HepG2 (cell line): ENCODE data around the gene MGST1. TPM values are rescaled to one million over a fixed set of nuclear protein-coding genes. Genes with fewer than 3 reads are reported as not detected.

Experiments
- ATAC-seq: fragments of 200-7000 bp; cut with Tn5 transposase; 3 replicates; pipeline ENCODE4 v1.9.1; 2020; ENCODE audit warnings: mild to moderate bottlenecking, moderate library complexity
- BruUV-seq: library from RNA; stranded (reverse); fragments of 400-500 nt; replicated peaks from 2 replicates; lab custom pipeline; 2021; lab: Mats Ljungman, UMichigan
- CTCF ChIA-PET: fragments of 300-600 bp; formaldehyde crosslinking; extraction: SDS; loops from one replicate; lab custom pipeline; 2021; ENCODE audit warnings: low total read pairs, inconsistent platforms, low intra/inter-chr PET ratio; lab: Yijun Ruan, JAX
- POLR2A ChIA-PET: fragments of 350-600 bp; sonication (Branson Sonifier 250); formaldehyde crosslinking; loops from one replicate; lab custom pipeline; 2020; ENCODE audit warnings: antibody characterized with exemption, inconsistent platforms; lab: Yijun Ruan, JAX
- DNase-seq: peaks from one replicate; pipeline ENCODE4 v3.0.0-alpha.2; 2015; ENCODE audit warnings: low spot score
- FAIRE-seq: peaks from 3 replicates; lab custom pipeline; 2011; peaks lifted over from hg19 to GRCh38; lab: Jason Lieb, UNC
- H2AFZ ChIP-seq: one replicate; pipeline ENCODE4 v1.6.1; 2011; ENCODE audit warnings: low read length, inconsistent platforms
- H3K27ac ChIP-seq: fragments of 300-600 bp; 3 replicates; pipeline ENCODE4 v1.8.0; 2011; ENCODE audit warnings: mixed run types, mild to moderate bottlenecking, mixed read lengths, low read length, inconsistent platforms; ENCODE audit not compliant: insufficient read depth; ENCODE audit errors: extremely low read length
- H3K27me3 ChIP-seq, 2 experiments: fragments of 200-600 bp in 1 of 2; 2 replicates in 1 of 2; 3 replicates in 1 of 2; pipeline versions ENCODE4 v1.6.0 to v1.8.0; 2011; ENCODE audit warnings: low read length in 2 of 2, mild to moderate bottlenecking in 2 of 2, moderate library complexity in 2 of 2, inconsistent platforms in 1 of 2; ENCODE audit not compliant: insufficient read depth in 2 of 2, control insufficient read depth in 1 of 2
- H3K36me3 ChIP-seq, 2 experiments: fragments of 200-600 bp in 1 of 2; replicated peaks in 1 of 2; 2 replicates in 1 of 2; 3 replicates in 1 of 2; pipeline versions ENCODE4 v1.5.1 to v1.8.0; 2011; ENCODE audit warnings: low read length in 2 of 2, inconsistent platforms in 1 of 2; ENCODE audit not compliant: insufficient read depth in 2 of 2, control insufficient read depth in 1 of 2
- H3K4me1 ChIP-seq: 2 replicates; pipeline ENCODE4 v1.5.1; 2012; ENCODE audit warnings: low read length, inconsistent platforms; ENCODE audit not compliant: insufficient read depth
- H3K4me2 ChIP-seq: 2 replicates; pipeline ENCODE4 v1.6.0; 2011; ENCODE audit warnings: low read depth, low read length, inconsistent platforms
- H3K4me3 ChIP-seq, 3 experiments: fragments of 200-600 bp in 1 of 3; sonication (generic), shearing (Covaris generic) in 1 of 3; replicated peaks in 1 of 3; 2 replicates each; pipeline ENCODE4 v1.5.1; 2011 to 2016; ENCODE audit warnings: low read length in 3 of 3, inconsistent platforms in 2 of 3, low read depth in 2 of 3, mild to moderate bottlenecking in 2 of 3, control low read depth in 1 of 3, mixed read lengths in 1 of 3; ENCODE audit not compliant: insufficient read depth in 1 of 3
- H3K79me2 ChIP-seq: one replicate; pipeline ENCODE4 v1.6.1; 2011; ENCODE audit warnings: low read length, inconsistent platforms; ENCODE audit not compliant: insufficient read depth
- H3K9ac ChIP-seq: 2 replicates; pipeline ENCODE4 v1.6.0; 2011; ENCODE audit warnings: mild to moderate bottlenecking, low read depth, low read length, inconsistent platforms; ENCODE audit not compliant: insufficient read depth
- H3K9me3 ChIP-seq: 2 replicates; pipeline ENCODE4 v1.5.1; 2012; ENCODE audit warnings: mild to moderate bottlenecking, low read length
- H4K20me1 ChIP-seq: 2 replicates; pipeline ENCODE4 v1.6.0; 2011; ENCODE audit warnings: inconsistent platforms, mild to moderate bottlenecking, low read length, moderate library complexity; ENCODE audit not compliant: insufficient read depth
- CEBPB ChIP-seq: IDR thresholded peaks from 2 replicates; pipeline ENCODE4 v1.6.1; 2011; ENCODE audit warnings: low read depth, low read length, improper control_type of control experiment, borderline replicate concordance
- ZNF33B ChIP-seq: sonication (generic); formaldehyde crosslinking; IDR thresholded peaks from 2 replicates; pipeline ENCODE4 v1.5.1; 2020; ENCODE audit warnings: mild to moderate bottlenecking, missing genetic modification reagents
- WGBS: methylation state at CpG from one replicate; pipeline ENCODE4 v1.1.6; 2017; ENCODE audit warnings: low lambda C conversion rate; 5-methylcytosine and 5-hydroxymethylcytosine counted together
- in situ Hi-C: cut with HindIII; loops from 2 replicates; pipeline ENCODE4 v1.10.0; 2017; ENCODE audit warnings: low pct_unique_long_range_greater_than_20kb; ENCODE audit not compliant: extremely low pct_ligation_motif_present
- intact Hi-C: fragments of 100-400 bp; cut with micrococcal nuclease; formaldehyde crosslinking; loops from one replicate; pipeline ENCODE4 v1.10.0; 2022; ENCODE audit not compliant: unreplicated experiment
- polyA plus RNA-seq, 8 experiments: library from polyadenylated mRNA; depleted of rRNA in 3 of 8; stranded (reverse) in 7 of 8; unstranded in 1 of 8; fragments of >200 nt; fragmentation: Illumina TruSeq in 4 of 8; extraction: Trizol in 4 of 8; gene quantifications; 2 replicates each; pipeline versions ENCODE4 v1.2.1 to v1.2.3, GENCODE V29; 2011 to 2016; ENCODE audit warnings: low read depth in 4 of 8, missing spikeins in 1 of 8, mixed read lengths in 1 of 8; ENCODE audit not compliant: insufficient read depth in 1 of 8
- total RNA-seq, 5 experiments: library from RNA; depleted of rRNA; stranded (reverse); fragments of >200 nt; fragmentation: Illumina TruSeq; extraction: Trizol; gene quantifications; 2 replicates each; pipeline ENCODE4 v1.2.3, GENCODE V29; 2016; ENCODE audit warnings: low read depth in 1 of 5
- TF ChIP-seq, protein P1 (sequence below): IDR thresholded peaks from 2 replicates; pipeline ENCODE4 v1.6.1; 2016; ENCODE audit warnings: low read depth, missing genetic modification reagents, missing compliant biosample characterization

MGST1 gene
- total and polyA plus RNA-seq, 2 of the 13 experiments (the other 11 are each of a cell fraction or from before 2014, with no cell fraction given), result 119 to 152 TPM

DNA sequence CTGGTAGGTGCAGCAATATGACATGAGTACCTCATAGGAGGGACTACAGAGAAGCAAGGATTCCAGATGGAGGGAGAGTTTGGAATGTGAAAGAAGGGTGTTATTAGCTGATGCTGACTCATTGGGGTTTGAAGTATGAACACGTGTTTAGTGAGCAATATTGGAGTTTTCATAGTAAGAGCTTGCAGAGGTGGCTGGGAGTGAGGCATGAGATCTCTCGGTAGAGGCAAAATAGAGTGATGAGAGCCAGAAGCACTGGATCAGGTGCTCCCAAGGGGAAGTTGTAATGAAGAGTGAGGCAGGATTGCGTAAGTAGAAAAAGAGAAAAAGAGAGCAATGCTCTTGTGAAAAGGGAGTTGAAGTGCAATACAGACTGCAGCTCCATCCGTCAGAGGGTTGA is 42.1 kb downstream of the MGST1 start:
- WGBS, result 88% methylated on average over 4 of the region's 4 CpGs
- H3K9me3 ChIP-seq, result no peaks in the 10 kb centered on the region
- no peak overlapping the region for H2AFZ ChIP-seq
- no TSS peak for BruUV-seq
- H4K20me1 ChIP-seq, result no peaks in the 10 kb centered on the region
- H3K79me2 ChIP-seq, result no peaks in the 10 kb centered on the region
- intact Hi-C loops (loop anchor here (5.0 kb wide), 1 partner anchor 1253 kb away; no protein-coding TSS in a partner anchor), in situ Hi-C loops (loop anchor here (25.0 kb wide), 1 partner anchor 1248 kb away; no protein-coding TSS in a partner anchor)
- H3K27ac ChIP-seq, result no peak overlapping the region
- no peaks in the 10 kb centered on the region for H3K27me3 ChIP-seq
- ATAC-seq (no peak), FAIRE-seq (no peak), DNase-seq (no peak)
- H3K4me1 ChIP-seq, result peaks cover 11% of the 10 kb centered on the region
- ChIA-PET CTCF (no interaction called here), POLR2A (no interaction called here)
- H3K9ac ChIP-seq, result no peak overlapping the region
- no peaks in the 10 kb centered on the region for H3K36me3 ChIP-seq
- no peak overlapping the region for H3K4me2 ChIP-seq
- H3K4me3 ChIP-seq, result no peak overlapping the region
- TF ChIP-seq ZNF33B, result no peak
- TF ChIP-seq, protein P1, sequence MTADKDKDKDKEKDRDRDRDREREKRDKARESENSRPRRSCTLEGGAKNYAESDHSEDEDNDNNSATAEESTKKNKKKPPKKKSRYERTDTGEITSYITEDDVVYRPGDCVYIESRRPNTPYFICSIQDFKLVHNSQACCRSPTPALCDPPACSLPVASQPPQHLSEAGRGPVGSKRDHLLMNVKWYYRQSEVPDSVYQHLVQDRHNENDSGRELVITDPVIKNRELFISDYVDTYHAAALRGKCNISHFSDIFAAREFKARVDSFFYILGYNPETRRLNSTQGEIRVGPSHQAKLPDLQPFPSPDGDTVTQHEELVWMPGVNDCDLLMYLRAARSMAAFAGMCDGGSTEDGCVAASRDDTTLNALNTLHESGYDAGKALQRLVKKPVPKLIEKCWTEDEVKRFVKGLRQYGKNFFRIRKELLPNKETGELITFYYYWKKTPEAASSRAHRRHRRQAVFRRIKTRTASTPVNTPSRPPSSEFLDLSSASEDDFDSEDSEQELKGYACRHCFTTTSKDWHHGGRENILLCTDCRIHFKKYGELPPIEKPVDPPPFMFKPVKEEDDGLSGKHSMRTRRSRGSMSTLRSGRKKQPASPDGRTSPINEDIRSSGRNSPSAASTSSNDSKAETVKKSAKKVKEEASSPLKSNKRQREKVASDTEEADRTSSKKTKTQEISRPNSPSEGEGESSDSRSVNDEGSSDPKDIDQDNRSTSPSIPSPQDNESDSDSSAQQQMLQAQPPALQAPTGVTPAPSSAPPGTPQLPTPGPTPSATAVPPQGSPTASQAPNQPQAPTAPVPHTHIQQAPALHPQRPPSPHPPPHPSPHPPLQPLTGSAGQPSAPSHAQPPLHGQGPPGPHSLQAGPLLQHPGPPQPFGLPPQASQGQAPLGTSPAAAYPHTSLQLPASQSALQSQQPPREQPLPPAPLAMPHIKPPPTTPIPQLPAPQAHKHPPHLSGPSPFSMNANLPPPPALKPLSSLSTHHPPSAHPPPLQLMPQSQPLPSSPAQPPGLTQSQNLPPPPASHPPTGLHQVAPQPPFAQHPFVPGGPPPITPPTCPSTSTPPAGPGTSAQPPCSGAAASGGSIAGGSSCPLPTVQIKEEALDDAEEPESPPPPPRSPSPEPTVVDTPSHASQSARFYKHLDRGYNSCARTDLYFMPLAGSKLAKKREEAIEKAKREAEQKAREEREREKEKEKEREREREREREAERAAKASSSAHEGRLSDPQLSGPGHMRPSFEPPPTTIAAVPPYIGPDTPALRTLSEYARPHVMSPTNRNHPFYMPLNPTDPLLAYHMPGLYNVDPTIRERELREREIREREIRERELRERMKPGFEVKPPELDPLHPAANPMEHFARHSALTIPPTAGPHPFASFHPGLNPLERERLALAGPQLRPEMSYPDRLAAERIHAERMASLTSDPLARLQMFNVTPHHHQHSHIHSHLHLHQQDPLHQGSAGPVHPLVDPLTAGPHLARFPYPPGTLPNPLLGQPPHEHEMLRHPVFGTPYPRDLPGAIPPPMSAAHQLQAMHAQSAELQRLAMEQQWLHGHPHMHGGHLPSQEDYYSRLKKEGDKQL (CRISPR knock-in tag), result no peak
- TF ChIP-seq CEBPB, result peak; percentile 70; the same call in 1 of the 2 replicates
- TF ChIP-seq, all 625 proteins: peak for 1
